NCI-H187 (cell line): ENCODE data around the gene LAMB1.
"Not testable (repeated sequence)": the region's sequence is repeated elsewhere in the genome, so short reads cannot be mapped to it uniquely, and the experiment has no call there.

Experiments
- DNase-seq, 2 experiments: peaks; one replicate each; lab custom pipeline; 2025; lab: John Stamatoyannopoulos, UW

Gene LAMB1

DNA sequence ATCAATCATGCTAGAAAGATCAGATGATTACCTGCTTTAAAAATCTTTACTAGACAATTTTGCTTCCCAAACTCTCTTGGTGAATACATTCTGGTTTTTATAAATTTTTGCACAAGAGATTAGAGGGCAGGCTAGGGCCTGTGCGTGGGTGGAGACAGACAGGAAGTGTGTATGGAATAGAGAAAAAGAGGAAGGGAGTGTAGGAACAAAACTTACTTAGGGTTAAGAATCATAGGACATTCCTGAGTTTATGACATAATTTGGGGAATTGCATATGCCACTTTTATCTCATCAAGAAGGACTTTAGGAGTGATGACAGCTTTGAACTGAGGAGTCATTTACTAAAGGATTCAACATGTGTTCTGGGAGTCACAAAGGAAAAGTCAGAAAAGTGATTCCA is 31.3 kb downstream of the LAMB1 start:
- DNase-seq: no peak

DNA sequence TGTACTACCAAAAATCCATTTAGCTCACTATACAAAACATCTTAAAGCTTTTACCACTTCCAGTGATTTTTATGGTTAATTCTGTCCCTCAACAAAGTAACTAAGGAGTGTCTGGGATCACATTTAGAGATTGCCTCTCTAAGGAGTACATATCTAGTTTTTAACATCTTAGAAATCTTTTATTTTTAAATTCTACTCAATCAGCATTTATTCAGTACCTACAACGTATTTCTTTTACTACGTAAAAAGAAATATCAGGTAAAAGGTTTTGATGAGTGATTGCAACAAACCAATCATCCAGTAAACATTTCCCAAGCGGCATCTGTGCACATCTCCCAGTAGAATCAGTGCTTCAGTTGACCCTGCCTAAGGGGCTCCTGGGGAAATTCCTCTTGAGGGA is 31.9 kb downstream of the LAMB1 start:
- DNase-seq: no peak

DNA sequence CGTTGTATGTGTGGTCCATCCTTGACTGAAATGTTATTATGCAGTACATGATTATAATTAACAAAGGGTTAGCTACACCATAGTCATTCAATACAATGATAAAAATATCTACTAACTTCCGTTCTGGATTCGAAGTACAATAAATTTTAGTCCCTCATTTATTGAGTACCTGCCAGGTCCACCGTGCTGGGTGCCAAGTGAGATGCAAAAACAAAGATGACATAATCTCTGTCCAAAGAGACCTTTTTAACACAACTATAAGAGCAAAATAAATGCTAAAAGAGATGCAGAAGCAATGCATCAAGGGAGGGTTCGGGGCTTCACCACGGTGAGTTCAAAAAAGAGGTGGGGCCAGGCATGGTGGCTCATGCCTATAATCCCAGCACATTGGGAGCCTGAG is 33.1 kb downstream of the LAMB1 start:
- no peak for DNase-seq

DNA sequence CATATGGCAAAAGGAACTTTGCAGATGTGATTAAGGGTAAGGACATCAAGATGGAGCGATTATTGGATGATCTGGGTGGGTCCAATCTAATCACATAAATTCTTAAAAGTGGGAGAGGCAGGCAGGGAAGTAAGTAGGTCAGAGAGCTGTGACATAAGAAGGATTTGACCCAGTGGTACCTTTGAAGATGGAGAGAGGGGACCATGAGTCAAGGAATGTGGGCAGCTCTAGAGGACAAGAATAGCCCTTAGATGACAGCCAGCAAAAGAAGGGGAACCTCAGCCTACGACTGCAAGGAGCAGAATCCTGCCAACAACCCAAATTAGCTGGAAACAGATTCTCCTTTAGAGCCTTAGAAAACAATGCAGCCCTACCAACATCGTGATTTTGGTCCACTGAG is 34.5 kb downstream of the LAMB1 start:
- no peak for DNase-seq

DNA sequence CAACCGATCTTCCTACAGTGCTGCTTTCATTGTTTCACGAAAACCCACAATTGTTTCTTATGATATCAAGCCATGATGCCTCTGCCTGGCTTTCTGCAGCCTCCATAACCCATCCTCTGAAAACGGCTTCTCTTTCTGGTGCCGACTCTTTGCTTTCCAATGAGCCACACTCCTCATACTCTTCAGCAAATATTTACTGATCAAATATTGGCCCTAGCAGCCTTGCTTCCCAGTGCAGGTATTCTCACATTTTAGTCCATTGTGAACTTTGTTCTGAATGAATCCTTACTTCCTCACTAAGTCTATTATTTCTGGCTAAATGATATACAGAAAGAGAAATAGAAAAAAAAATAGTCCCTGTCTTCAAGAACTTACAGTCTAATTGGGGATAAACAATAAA is 35.5 kb downstream of the LAMB1 start:
- DNase-seq: no peak

DNA sequence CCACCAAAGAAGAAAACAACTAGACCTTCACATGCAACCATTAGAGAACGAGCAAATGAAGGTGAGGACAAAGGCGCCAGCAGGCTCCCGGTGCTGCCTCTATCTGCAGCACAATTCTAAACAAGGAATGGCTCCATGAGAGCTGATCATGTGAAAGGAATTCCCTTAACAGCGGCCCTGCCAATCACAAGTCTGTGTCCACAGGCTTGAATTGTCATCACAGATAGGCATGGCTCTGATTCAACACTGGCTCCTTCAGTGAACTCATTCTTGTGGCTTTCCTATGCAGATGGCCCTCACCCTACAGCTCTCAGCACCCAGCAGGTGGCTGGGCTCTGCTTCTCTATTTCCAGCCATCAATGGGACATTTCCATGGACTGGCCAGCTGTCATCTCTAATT is 36.2 kb downstream of the LAMB1 start:
- DNase-seq: no peak

DNA sequence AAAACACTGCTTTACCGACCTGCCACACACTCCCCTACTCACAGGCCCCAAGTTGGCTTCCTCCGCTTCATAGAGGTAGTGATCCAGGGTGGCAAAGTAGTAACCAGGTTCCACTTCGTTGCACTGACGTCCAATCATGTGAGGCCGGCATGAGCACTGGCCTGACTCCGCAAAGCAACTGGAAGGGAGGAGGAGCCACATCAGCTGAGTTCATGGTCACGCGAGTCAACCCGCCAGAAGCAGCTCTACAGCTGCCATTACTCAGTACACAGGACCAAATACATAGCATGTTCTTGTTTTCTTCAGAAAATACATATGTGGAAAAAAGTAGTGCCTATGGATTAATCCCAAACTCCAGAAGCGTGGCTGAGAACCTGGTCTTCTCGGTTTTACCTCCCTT is 38.5 kb downstream of the LAMB1 start:
- no peak for DNase-seq

DNA sequence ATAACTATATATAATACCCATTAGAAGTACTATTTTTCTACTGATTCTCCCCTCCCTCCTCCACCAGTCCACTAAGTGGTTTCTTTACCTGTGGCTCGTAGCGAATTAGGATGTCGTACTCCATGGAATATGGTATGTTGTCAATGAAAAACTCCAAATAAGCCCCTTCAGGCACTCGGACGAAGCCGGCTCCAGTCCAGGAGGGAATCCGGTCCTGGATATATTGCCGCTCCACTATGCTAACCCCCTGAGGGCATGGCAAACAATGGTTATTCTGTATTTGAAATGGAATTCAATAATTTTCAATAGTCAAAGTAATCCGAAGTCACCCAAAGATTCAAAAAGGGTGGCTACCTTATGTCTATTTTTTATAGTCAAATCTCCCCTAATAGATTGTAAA is 40.1 kb downstream of the LAMB1 start:
- DNase-seq: no peak

DNA sequence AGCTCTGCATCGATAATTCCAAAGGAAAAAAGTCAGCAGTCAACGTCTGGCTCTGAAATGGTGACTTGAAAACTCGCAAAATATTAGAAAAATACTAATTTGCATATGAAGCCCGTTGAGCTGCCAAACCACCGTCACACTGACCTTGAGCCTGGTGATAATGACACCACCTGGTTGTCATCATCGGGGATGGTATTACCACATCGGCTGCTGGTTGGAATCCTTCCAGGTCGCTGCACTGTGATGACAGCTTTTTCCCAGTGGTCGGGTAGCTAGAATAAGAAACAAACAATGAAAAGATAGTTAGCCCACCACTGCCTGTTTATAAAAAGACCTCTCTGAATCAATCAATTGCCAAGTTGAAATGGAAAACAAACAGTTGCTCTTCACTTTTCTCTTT is 41.6 kb downstream of the LAMB1 start:
- DNase-seq: no peak

DNA sequence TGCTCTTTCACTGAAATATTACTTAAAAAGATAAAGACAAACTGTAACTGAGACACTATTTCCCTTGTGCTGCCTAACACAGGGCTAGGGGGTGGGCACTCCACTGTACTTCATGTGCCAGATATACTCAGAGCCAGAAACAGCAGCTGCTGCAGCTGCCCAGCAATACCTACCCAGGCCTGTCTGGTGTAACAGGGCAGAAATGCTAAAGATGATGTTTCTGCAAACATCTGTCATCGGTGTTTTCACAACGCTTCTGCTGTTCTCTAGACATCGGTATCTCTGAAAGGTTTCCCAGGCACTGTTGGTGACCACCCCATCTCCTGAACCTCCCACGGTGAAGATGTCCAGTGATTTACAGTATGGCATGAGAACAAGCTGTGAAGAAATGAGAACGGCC is 42.7 kb downstream of the LAMB1 start:
- no peak for DNase-seq

DNA sequence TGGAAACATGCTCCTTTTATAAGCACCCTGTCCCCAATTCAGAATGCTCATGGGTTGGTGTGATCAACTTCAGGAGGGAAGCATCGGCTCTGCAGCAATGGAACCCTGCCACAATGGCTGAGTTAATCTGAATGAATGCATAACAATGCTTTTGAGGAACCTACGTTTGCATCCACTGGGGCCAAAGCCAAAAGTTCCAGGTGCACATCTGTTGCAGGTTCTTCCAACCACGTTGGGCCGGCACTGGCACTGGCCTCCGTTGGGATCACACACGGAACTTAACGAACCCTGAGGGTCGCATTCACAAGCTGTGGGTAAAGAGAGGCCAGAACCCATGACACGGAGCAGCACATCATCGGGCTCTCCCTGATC is 43.4 kb downstream of the LAMB1 start:
- DNase-seq: no peak

DNA sequence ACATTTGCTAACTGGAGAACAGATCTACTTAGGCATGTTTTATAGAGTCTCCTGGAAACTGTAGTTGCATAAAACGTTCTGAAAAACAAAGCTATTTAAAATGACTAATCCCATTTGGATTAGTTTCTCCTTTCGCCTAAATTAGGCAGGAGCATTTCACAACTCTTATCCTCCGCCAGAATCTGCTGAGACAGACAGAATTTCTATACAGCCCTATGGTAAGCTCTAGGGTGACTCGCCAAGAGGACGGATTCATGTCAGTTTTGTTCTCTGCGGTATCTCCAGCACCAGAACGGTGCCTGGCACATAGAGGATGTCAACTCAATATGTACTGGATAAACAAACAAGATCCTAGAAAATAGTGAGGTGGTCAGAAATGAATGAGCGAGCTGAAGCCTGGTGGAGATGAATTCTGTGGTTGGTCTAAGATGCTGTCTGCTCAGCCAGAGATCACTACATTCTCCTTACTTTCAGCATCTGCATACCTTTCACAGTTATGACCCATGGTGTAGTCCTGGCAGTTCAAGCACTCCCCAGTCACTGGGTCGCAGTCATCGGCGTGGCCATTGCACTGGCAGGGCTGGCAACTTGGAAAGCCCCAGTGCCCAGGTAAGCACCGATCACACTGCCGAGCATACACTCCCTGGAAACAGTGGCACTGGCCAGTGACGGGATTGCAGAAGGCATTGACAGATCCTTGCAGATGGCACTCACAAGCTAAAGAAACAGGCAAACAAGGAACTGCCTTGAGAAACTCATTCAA is 44.0 kb downstream of the LAMB1 start:
- no peak for DNase-seq

DNA sequence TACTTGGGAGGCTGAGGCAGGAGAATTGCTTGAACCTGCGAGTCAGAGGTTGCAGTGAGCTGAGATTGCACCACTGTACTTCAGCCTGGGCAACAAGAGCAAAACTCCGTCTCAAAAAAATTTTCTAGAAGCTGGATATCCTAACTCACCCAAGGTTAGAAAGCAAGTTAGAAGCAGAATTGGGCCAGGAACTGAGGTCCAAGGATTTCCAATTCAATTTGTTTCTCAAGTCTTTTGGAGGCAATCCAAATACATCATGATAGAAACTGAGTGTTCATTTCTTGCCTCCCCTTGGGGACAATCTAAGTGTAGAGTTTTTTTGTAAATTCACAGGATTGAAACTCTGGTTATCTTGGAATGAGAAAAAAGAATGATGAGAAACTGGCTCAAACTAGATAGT is 45.5 kb downstream of the LAMB1 start:
- no peak for DNase-seq

DNA sequence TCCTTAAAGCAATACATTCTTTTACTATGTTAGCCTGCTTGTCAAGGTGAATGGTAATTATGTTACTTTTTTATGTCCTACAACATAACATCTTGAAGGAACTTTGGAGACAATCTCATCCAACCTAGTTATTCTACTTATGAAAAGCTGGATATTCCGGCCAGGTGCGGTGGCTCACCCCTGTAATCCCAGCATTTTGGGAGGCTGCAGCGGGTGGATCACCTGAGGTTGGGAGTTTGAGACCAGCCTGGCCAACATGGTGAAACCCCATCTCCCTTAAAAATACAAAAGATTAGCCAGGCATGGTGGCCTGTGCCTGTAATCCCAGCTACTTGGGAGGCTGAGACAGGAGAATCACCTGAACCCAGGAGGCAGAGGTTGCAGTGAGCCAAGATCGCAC is 46.0 kb downstream of the LAMB1 start:
- not testable (repeated sequence) for DNase-seq

DNA sequence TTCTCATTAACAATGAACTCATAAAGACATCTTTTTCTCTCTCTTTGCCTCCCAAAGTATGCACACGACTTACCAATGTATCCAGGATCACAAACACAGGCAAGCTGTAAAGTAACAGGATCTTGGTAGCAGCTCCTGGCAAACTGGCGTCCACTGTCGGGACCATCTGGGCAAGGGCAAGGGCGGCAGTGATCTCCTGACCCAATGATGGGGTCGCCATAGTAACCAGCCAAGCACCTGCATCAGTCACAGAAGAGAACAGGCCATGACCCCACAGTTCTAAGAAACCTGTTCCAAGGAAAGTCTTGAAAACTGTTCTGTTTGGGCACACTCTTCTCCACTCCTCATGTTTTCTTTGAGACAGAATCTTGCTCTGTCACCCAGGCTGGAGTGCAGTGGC is 47.6 kb downstream of the LAMB1 start:
- DNase-seq: no peak

DNA sequence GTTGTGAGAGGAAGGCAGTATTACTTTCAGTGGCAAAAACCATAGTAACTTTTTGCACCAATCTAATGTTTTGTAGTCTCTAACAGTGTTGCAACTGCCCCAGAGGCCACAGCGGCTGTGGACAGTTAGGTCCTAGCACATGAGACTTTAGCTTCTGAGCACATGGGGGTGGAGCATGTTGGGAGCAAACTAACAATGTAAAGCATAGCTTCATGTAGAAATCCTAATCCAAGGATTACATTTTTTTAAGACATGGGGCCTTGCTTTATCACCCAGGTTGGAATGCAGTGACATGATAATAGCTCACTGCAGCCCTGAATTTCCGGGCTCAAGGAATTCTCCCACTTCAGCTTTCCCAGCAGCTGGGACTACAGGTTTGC is 49.0 kb downstream of the LAMB1 start:
- no peak for DNase-seq

DNA sequence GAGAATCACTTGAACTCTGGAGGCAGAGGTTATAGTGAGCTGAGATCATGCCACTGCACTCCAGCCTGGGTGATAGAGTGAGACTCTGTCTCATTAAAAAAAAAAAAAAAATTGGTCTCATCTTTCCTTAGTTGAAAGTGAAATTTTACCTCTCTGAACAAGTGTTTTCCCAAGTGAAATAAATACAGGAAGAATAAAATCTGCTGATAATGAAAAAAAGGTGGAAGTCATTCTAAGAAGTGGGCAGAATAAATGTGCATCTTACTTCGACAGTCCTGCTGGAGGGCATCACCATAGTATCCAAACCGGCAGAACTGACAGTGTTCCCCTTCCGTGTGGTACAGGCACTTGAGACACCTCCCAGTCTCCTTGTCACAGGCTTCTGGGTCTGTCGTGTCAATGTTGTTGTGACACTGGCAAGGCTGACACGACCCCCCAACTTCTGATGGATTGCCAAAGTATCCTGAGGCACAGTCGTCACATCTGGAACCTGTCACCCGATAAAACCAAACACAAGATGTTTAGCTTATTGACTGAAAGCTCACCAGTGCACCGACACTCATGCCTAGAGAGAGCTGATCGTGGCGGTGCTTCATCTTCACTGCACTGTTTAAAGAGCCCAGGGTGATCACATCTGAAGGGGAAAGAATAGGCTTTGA is 49.6 kb downstream of the LAMB1 start:
- no peak for DNase-seq

DNA sequence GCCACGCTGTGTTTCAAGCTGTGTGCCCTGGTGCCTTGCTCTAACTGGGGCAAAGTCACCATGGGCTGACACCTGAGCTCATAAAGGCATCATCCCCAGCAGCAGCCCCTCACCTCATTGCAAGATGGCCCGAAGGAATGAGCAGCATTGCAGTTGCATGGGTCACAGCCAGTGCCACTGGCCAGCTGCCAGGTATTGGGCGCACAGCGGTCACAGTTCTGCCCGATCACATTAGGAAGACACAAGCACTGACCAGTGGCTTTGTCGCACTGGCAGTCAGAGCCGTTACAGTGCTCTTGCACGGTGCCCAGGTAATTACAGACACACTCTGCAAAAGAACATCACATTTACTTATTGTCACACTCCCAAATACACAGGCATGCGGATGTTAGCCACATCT is 51.1 kb downstream of the LAMB1 start:
- DNase-seq: no peak

DNA sequence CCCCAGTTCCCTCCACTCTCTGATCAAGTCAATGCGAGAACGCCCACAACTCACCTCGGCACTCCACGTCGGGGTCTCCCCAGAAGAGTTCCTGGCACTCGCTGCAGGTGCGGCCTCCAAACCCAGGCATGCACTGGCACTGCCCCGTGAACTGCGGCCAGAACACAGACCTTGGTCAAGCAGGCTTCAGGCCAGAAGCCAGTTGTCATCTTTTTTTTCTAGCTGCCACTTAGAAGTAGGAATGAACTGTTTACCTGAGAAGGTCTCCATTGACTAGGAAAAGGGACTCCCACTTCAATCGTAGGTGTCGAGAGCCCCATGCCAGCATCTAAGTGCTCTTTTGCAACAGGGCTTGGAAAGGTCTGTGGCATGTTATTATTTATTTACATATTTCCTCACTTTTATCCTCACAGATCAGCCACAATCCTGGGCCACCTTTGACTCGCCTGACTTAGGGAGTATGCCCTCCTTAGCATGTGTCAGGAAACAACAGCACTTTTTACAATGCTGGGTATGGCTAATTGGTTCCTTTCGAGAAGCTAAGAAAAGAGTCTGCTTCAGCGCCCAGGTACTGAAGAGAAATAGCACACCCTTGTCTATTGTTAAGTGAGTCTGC is 51.7 kb downstream of the LAMB1 start:
- no peak for DNase-seq

DNA sequence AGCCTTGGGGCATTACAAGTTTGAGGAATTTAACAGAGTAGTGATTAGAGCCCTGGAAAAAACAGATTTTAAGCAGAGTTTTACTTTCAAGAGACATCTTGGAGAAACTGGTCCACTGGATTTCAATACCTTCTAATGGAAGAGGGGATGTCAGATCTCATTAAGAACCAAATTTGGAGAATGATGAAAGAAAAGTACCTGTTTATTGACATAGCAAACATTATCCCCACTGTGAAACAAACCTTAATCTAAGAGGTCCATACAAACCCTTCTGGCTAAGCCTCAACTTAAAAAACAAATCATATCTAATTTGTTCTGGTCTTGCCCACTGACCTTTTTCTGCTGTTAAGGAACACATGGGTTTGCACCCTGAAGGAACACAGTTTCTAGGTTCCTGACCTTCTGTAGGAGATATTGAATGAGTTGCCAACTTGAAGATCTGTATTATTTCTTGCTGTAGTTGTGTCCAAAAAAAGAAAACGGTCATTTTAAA is 53.5 kb downstream of the LAMB1 start:
- DNase-seq: no peak

DNA sequence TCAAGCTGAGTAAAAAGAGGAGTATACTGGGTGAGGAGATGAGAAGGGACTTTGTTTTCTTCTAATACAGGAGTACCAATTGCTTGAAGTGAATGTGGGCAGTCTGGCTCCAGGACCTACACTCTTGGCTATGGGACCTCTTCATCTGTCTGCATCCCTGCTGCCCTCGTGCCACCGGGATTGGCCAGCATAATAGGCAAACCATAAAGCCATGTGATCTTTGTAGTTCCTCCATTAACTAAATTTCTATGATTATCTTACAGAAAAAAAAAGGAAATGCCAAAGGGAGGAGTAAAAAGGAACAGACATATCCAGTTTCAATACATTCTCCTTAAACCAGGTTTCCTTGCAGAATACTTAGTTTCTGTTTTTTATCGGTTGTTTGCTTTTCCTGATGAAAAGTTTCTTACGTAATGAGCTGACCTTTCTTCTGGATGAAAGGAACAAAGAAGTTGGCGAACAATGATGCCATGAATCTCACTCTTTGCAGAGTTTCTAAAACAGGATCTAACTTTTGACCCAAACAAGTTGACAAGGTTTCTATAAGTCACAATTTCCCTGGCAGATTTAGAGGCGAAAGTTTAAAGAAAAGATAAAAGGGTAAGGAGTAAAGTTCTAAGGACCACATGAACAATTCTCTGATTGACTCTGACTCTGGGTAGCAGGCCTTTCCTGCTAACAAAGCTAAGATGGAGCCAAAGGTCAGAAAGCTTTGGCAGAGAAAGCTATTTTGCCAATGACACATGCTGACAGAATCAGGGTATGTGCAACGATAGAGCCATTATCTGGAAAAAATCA is 54.1 kb downstream of the LAMB1 start:
- no peak for DNase-seq

DNA sequence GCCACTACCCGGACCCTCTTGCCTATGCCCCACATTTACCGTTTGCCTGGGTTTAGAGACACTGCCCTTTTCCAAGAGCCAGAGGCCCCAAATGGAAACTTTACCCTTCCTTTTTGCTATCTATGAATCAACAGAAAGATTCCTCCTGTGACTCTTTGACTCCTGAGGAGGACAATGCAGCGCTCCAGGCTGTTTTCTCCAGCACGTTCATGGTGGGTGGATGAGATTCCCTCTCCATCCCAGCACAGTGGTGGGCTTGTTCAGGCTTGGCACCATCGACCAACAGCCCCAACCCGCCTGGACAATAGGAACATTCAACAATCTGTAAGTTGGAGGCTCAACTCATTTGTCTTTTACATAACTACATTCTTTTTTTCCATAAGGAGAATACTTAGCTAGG is 56.1 kb downstream of the LAMB1 start:
- no peak for DNase-seq

DNA sequence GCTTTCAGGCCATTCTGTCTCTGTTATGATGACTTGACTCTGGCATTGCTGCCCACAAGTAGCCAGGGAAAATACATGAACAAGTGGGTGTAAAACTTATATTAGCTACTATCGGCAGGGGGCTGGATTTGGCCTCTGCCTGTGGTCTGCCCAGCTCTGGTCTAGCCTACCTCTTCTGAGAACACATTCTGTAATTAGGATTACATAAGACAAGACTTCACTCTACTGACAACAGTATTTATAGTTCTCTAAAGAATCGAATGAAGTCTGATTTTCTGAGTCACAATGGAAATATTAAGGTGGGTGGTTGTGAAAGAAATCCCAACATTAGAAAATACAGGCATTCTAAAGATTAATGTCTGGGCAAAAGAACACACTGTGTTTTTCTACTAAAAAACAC is 56.5 kb downstream of the LAMB1 start:
- no peak for DNase-seq
